IPS DF 4.7 (cell line): Measurements from ENCODE around the gene NCKIPSD.

Experiments
- DNase-seq: peaks from one replicate; pipeline ENCODE4 v3.0.0-alpha.2; 2013; ENCODE audit warnings: low spot score; ENCODE audit errors: extremely low read depth

Gene NCKIPSD

DNA sequence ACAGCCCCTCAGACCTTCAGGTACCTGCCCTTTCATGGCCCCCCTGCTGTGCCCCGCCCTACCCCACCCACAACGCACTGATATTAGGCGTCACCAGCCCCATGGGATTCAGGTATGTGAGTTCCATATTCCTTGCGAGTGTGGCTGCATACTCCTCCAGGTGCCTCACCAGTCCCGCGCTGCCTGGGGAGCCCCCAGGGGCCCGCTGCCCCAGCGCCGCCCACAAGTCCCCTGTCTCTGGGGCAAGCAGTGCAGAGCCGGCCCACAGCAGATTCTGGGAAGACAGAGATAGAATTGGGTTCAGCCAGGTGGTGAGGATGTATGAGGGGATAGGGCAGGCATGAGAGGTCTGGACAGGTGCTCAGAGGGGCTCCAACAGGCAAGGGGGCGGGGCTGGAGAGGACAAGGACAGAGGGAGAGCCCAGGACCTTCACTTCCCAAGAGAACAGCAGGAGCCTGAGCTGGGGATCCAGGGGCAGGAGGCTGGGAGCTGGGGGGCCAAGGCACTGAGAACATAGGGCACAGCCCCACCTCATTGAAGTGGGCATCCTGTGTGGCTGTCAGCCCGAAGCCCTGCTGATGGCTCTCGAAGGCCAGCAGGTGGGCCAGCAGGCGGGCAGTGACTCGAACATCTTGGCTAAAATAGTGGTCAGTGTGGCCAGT, 37.4 kb downstream of the NCKIPSD start:
- no peak for DNase-seq

- no peak for DNase-seq
These were observed 38.0 kb downstream of the NCKIPSD start for GRCh38 chr3:48647714-48648113.

GRCh38 chr3:48644898-48645760, 40.6 kb downstream of the NCKIPSD start:
- DNase-seq: no peak

DNA sequence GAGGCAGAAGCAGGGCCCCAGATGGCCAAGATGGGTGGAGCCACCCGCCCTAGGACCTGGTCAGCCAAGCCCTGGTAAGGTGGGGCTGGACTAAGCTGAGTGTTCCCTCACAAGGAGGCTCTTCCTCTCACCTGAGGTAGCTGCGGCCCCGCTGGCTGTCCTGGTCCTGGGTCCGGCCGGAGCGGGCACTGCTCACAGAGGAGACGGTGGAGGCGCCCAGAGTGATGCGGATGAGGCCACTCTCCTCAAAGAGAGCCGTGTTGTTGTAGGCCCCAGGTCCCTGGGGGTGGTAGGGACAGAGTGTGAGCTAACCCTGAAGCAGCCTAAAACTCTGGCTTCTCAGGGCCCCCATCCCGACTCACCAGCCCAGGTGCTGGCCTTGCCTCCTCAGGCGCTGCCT, 43.1 kb downstream of the NCKIPSD start:
- DNase-seq: no peak

GRCh38 chr3:48641396-48641795, 44.3 kb downstream of the NCKIPSD start:
- no peak for DNase-seq

- DNase-seq: no peak
These were observed 45.6 kb downstream of the NCKIPSD start for GRCh38 chr3:48639944-48640606.

DNA sequence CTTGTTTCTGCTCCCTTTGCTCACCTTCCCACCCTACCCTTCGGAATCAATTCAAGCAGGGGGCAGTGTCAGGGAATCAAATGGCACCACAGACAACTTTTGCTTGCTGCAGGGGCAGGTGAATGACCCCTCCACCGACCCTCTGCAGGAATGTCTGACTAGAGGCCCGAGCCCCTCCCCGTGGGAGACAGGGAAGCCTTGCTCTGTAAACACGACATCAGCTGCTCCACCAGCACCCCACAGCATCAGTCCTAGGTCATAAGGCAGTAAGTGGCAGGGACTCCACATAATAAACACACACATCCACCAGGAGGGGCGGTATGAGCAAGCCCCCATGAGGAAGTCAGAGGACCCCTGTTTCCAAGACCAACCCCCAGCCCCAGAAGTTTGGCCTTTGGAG, 48.4 kb downstream of the NCKIPSD start:
- DNase-seq: no peak

DNA sequence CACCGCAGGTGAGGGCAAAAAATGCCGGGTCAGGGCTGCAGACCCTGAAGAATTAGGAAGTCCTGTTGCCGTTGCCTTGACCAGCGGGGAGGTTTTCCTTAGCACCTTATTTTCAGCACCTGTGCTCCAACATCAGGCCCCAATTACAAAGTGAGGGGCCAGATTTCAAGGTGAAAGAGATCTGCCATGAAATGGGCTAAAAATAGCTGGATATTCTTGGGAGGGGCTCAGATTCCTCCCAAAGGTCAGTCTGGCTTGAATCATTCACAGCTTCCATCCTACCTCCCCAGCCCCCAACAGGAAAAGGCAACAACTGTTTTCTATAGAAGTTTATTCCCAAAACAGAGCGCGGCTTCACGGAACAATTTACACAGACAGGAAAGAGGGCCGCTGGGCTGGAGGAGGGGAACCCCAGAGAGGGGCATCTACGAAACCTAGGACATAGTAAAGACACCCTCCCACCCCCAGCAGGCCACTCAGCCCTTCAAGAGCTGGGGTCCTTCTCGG, 49.5 kb downstream of the NCKIPSD start:
- no peak for DNase-seq

- DNase-seq: peak; percentile 83
These were observed 50.3 kb downstream of the NCKIPSD start, which contains the start of gene SLC26A6 for GRCh38 chr3:48635222-48636021. Gene SLC26A6 (minus strand): TSS chr3:48635461. CDS start chr3:48635393, 68 bp downstream.

- no peak for DNase-seq
These were observed 51.0 kb downstream of the NCKIPSD start for GRCh38 chr3:48634661-48635221.

DNA sequence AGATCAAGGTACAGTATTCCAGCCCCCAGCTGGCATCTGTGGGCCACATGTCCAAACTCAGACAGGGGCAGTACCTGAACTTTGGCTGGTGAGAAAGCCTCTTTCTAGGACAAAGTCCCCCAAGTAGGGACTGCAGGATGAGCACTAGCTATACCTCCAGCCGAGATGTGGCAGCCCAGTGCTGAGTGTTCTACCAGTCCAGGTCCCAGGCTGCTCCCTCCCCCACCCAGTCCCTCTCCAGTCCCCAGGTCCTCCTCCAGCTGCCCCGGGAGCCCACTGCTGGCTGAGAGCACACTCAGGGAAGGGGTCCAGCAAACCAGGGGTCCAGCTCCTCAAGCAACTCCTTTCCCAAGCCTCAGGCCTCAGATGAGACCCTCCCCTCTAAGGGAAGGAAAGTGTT, 52.0 kb downstream of the NCKIPSD start:
- no peak for DNase-seq

DNA sequence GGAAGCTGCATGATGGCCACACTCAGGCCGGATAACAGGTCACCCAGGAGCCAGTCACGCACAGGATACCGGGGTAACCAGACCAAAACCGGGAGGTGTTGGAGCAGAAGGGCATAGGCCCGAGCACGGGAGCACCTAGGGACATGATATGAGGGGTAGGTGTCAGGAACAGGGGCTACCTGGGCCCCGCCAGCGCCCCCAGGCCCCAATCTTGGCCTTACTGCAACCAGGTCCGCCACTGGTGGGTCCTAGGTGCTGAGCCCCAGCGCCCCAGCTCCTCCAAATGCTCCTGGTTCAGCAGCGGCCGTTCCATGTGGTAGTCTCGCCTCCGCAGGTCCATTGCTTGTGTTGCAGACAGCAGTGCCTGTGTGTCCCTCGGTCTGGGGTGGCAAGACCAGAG, 52.5 kb downstream of the NCKIPSD start:
- DNase-seq: no peak

GRCh38 chr3:48631516-48632448, 53.9 kb downstream of the NCKIPSD start:
- DNase-seq: no peak

GRCh38 chr3:48630833-48631232, 54.9 kb downstream of the NCKIPSD start:
- DNase-seq: no peak

- no peak for DNase-seq
These were observed 55.3 kb downstream of the NCKIPSD start for GRCh38 chr3:48630407-48630806.

GRCh38 chr3:48629894-48630293, 55.8 kb downstream of the NCKIPSD start:
- DNase-seq: no peak

GRCh38 chr3:48628277-48629017, 57.3 kb downstream of the NCKIPSD start:
- DNase-seq: no peak

DNA sequence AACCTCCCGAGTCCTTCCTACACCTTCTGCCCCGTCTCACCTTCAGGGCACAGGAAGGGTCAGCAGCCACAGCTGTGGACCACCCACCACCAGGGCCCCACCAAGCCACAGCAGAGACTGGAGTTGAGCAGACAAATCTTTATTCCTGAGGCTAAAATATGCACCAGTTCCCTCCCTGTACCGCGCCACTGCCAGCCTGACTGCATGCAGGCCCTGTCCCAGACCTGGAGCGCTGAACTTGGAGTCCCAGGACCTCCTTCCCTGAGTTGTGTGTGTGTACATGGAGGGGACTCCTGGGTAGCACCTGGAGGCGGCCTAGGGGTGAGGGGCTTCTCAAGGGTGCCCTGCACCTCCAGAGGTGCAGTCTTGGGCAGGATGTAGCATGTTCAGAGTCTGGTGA, 60.1 kb downstream of the NCKIPSD start:
- no peak for DNase-seq

DNA sequence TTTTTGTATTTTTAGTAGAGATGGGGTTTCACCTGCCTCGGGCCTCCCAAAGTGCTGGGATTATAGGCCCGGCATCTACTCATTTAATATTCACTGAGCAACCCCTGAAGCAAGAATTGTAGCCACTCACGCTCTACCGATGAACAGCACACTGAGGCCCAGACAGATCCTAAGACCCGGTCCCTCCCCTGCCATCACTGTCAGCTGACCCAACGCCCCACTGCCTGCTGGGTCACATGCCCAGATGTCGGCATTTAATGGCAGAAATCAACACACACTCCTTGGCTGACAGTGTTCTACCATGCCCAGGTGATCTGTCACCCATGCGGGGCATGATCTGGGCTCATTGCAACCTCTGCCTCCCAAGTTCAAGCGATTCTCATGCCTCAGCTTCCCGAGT, 60.9 kb downstream of the NCKIPSD start:
- no peak for DNase-seq
